Germinal center (tissue), 1 donor: ENCODE measurements around the gene LYPD6B.

Experiments used
- DNase-seq: peaks from one replicate; pipeline ENCODE4 v3.0.0; 2012; ENCODE audit warnings: mixed read lengths, low spot score

The LYPD6B gene

DNA sequence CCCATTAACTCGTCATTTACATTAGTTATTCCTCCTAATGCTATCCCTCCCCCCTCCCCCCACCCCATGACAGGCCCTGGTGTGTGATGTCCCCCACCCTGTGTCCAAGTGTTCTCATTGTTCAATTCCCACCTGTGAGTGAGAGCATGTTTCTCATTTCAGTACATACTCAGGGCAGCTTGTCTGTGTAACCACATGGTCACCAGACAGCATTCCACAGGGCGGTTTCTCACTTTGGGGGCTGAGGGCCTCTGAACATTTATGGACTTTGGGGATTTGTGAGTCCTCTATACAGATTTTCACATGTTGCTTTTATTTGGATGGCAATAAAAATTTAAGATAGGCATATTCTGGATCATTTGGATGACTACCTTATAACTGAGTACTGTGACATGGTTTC is 84.0 kb downstream of the LYPD6B start:
- no peak for DNase-seq

DNA sequence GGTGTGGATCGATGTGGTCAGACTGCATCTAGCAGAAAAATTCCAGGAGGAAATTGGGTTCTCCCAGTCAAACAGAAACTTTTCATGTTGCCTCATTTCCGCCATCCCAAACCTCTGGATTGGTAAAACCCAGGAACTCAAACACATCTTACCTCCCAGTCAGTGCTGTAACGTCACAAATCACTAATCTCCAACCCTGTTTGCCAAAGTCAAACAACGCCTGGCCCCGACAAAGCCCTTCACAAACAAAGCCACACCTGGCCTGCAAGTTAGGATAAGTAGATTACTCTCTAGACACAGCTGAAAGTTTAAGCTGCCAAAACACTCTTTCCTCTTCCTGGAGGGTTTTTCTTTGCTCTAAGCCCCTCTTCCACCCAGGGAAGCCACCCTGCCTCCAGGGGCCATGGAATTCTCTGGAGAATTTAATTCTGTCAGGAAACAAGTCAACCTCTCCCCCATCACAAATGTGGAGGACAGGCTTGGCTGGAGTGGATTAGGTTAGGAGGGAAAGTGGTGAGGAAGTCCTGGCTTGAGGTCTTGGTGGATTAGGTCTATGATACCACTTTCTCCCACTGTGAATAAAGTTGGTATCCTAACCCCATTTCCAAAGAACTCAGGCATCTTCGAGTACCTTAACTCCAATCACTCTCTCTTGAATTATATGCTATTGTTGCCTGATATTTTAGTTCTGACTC is 86.7 kb downstream of the LYPD6B start:
- DNase-seq: no peak

DNA sequence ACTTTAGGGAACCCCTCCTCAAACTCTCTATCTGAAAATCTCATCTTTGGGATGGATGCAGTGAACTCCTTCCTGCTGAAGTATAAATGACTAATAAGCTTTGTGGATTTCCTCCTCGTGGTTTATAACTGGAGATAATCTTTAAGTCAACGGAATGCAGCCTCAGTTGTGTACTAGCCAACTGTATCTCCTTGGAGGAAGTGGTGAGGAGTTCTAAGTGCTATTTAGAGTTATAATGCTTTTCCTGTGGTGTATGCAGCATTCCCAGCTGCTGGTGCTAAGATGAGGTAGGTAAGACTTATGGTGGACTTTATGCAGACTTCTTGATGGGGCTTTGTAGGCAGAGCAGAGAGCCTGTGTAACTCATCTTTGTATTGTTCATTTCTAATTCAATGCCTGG is 90.9 kb downstream of the LYPD6B start:
- no peak for DNase-seq

DNA sequence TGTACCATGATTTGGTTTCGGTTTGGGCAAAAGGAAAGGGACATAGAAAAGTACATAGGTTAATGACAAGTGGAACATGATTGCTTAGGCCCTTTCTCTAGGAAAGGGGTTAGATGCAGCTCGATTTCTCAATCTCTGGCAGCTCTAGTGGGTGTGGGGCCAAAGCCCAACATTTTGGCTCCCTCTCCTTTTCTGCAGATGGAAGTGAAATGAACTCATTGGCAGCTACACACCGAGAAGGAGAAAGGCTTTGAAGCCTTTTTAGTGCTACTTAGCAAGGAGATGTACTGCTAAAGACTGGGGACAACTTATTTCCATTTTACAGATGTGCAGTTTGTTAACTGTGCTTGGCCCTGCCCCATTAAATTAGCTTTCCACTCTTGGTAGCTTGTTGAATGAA is 93.8 kb downstream of the LYPD6B start:
- DNase-seq: no peak

DNA sequence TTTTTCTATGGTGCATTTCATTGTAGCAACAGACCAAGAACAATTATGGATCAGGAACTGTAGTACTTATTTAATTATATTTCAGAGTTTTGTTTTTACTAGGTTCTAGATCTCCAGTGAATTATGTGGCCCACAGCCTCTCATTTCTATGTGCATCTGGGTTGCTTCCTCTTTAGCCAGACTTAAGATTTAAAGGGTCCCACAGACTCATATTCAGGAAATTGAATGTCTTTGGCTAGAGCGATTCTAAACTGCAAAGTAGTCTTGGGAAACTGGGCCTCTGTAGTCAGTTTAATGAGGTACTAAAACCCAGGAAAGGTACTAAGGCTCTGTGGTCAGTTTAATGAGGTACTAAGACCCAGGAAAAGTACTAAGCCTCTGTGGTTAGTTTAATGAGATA is 94.4 kb downstream of the LYPD6B start:
- no peak for DNase-seq

DNA sequence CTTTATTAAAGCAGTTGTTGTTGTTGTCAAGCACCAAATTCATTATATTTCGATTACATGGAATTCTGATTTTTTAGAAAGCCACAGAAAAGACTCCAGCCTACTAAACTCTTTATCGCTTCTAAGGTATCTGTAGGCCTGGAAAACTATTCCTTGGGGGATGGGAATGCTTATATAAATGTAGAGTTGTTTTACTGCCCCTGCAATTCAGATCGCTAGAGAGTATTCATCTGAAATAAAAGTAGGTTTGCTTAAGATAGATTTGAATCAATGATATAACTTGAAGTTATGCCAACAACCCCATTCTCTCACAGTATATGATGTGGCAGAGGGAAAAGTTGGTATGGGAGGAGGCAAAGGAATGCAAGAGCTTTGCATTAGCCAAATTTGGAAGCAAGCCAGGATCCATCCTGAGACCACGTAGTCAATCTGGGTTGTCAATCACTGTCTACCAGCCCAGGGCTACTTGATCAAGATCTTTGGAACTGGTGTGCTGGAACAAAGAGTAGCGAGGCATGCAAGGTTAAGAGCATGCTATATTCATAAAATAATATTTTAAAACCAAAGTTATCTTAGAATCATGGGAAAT is 95.9 kb downstream of the LYPD6B start:
- DNase-seq: no peak

DNA sequence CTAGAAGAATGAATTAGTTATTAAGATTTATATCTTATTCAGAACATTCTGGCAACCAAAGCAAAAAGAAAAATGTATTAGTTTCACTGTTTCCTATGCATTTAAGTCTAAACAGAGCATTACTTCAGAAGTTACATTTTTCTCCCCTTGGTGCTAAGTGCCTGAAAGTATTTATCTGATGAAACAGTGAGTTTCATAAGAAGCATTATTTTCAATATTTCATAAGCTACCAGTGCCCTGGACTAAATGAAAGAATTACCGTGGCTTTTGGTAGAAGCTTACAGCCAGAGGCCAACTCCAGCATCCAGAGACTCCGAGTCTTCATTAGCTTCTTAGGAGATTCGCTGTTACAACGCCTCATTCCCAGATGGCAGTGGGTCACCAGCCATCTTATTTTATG is 97.6 kb downstream of the LYPD6B start:
- no peak for DNase-seq

DNA sequence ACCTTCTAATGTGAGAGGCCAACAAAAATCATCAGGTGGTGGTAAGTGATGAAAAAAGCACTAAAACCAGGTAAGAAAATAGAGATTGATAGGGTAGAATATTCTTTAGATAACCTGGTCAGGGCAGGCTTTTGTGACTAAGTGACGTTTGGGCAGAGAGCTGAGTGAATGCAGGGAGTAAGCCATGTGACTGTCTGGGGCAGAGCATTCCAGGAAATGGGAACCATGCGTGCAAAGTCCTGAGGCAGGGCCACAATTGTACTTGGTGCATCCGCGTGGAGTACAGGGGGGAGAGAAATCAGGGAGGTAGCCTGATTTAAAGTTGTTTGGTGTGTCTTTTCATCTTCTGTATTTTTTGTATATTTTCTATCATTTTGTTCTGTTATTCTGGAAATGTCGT is 102.5 kb downstream of the LYPD6B start:
- no peak for DNase-seq

DNA sequence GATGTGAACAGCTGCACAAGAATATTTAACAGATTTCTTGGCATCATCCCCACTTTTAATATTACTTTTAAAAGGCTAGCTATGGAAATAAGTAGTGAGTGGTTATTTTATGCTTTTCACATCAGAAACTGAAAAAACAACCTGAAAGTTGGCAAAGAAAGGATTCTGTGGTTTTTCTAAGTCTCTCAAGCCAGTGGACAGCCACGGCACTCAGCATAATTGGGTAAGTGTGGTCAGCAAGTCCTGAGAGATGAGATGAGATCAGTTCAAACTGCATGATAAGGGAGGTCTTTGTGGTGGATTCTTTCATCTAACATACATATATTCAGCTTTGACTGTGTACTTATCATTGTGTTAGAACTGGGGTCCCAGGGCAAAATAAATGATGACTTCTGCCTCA is 105.2 kb downstream of the LYPD6B start:
- no peak for DNase-seq

DNA sequence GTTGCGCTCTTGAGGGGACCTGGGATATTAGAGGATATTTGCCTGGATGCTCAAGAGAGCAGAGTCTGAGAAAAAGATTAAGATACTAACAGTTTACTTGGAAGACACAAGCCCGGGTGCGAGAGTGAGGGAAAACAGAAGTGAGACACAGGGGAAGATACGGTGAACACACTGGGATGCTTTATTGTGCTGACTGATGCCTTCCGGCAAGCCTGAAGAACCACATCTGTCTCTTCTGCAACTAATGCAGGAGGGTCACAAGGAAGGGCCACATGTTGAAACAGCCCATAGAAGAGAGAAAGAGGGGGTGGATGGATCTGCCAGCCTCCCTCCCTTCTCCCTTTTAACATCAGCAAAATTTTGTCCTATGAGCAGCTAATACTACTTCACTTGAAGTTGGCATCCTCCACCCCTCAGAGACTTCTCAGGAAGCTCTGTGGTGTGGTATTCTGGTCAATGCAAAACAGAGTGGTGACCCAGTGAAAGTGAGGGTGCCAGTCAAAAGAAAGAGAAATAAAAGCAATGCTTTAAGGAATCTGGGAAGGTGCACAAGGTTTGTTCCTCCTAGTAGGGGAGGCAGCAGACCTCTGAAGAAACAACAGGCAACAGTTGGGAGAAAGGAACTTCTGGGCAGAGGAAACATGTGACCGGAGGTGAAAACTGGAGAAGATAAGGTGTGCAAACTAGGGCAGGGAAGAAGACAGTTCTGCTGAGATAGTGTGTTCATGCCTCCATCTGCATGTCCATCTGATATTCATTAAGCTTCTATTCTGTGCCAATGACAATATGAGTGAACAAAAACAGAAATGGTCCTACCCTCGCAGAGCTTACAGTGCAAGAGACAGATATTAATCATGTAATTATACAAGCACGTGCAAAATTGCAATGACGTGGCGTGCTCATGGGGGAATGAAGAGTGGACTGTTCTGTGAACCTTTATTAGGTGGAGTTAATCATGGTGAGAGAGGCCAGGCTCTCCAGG is 107.1 kb downstream of the LYPD6B start:
- peak; percentile 8 for DNase-seq

DNA sequence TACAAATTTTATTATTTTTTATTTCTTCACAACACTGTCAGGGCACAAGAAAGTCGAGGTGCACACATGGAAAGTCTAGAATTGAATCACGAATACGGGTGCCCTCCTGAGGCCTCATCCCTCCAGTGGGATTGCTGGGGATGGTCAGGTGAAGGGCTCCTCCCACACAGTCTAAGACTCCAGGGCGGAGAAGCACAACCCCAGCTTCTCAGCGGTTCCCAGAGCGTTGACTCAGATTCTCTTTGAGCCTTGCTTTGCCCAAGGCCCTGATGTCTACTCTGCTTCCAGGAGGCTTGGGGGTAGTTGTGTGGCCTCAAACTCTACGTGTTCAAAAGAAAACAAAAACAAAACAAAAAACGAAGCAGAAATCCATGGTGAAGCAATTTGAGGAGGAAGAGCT is 108.4 kb downstream of the LYPD6B start:
- no peak for DNase-seq

DNA sequence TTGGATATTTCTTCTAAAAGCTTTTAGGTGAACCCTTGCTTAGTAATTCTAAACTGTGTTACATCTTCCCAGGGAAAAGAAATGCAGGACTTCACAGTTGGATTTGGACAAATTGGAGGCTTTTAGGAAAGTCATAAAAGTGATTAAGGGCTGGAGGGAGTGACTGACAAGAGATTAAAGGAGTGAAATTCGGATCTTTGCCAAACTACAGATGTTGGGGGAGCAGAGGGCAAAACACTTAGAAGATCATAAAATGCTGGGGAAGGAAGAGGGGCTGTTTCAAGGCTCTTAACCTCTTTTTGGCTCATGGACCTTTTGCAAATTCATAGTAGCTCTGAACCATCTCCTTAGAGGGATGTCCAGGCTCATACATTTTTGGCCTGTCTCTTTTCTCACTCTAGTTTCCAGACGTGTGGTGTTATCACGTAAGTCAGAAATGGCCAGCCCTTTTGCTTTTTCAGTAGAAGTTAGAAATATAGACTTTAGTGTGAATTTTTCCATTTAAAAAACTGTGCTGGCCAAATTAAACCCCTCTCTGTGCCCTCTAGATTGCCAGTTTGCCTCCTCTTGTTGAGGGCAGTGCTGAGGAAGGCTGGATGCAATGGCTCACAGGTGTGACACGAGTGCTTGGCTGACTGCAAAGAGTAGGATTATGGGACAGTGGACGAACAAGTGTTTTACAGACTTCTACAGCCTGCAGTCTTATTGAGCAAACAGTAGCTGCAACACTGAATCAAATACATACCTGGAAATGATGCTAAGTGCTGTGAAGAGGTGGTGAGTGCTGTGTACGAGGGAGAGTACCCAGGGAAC is 109.9 kb downstream of the LYPD6B start:
- DNase-seq: no peak

DNA sequence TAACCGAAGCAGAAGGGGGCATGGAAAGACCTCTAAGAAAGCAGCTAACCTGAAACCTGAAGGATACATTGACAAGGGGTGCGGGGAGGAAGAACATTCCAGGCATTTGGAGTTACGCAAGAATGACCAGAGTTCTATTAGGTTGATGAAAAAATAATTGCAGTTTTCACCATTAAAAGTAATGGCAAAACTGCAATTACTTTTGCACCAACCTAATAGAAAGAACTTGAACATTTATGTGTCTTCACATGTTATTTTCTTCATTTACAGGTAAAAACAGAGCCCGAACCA is 110.5 kb downstream of the LYPD6B start:
- no peak for DNase-seq

DNA sequence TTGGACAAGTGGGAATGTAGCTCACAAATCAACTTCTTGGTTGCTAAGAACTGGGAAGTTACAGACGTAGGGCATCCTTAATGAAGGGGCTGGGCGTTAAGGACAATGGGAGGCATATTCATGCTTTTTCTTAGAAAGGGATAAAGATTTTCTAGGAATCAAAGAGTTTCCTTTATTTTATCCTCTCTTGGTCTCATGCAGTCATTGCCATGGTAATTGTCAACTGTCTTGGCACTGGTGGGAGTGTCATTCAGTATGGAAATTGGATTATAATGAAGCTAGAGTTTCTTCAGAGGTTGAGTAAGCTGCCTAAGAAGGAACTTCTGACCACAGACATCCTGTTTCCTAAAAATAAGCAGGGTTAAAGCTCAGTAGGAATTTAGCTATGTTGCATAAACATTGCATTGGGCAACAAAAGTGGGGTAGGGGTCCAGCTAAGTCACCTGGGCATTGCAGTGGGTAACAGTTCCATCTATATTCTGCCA is 114.0 kb downstream of the LYPD6B start:
- DNase-seq: no peak

DNA sequence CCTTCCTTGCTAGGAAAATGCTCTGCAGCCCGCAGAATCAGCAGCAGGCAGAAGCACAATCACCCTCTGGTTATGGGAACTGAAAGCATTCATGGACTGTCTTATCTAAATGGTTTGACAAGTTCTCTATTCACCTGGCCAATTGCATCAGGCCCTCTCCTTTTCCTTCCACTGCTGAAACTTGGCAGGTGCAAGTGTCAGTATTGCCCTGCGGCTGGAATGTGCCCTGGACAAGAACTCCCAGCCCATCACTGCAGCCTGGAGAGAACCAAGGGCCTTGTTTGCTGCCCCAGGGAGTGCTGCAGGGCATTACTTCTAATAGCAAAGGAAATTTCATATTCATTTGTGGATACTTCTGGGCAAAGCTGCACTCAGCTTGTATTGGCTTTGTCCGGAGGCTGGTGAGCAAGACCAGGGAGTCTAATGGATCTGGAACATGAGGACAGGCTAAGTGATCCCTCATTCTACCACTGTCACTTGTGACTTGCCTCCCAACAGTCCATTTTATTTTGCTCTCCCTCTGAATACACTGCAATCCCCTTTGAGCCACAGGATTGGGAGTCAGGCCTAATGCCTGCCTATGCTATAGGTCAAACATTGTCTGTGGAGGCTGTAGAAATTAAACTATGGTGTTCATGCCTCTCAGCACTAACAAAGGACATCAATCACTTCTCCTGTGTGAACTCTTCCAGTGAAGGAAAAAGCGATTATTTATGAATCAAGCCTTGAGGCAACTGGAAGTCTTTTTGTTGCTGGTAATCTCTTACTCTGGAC is 116.9 kb downstream of the LYPD6B start:
- no peak for DNase-seq

DNA sequence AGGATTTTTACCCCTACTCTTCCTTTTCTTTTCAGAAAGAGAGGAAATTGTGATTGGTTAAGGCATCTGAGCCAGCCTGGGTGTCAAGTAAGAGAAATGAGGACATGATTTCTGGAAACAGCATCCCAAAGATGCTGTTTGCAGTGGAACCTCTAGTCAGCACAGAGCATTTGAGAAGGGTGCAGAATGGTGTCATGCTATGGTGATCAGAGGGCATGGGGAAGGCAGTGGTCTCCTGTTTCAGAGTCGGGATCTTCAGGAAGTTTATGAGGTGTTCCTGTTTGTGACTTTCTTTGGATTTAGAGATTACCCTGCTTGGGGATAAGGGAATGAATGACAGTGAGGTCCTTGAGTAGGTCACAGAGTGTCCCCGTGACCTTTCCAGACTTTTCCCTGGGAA is 117.5 kb downstream of the LYPD6B start:
- DNase-seq: no peak

DNA sequence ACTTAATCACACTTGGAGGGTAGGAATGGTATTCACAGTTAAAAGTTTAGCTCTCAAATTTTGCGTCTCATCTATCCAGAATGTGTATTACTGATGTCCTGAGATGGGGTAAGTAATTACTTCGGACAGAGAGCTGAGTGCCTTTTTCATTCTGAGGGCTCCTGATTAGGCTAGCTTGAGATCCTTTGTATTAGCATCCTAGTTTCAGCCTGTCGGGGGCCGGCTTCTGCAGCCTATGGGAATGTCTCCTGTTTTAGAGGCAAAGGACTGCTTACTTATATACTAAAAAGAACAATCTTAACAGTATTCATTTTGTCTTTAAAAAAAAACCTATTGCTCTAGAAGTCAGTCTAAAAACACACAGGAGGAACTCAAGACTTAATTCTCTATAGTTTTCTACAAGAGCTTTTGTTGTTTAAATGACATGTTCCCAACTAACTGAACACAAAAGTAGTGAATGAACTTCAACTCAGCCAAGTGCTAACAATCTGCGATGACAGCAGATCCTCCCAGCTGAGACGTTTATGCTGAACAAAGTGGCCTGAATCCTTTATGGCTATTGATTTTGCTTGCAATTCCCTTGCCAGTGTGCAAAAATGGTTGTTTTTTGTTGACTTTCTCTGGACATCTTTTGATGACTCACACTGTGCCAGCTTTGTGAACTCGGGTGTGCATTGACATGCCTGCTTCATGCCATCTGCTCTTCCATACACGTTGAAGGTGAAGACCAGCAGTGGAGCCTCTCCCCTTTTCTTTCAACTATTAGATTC is 118.7 kb downstream of the LYPD6B start:
- no peak for DNase-seq

DNA sequence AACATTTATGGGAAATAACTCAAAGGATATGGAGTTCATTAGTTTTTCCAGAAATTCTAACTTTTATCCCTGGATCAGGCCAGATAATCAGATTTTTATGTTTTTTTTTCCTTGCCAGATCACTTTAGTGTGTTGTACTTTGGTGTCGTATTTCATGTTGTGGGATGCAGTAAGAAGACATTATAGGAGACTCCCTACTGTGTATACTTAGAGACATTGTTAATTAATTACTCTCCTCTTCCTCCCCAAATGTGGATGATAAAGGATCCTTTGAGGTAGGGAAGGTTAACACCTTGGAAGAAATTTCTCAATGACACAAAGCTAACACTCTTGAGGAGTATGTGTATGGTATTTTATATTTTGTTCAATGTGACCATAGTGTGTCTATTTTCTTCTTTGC is 120.5 kb downstream of the LYPD6B start:
- DNase-seq: no peak

DNA sequence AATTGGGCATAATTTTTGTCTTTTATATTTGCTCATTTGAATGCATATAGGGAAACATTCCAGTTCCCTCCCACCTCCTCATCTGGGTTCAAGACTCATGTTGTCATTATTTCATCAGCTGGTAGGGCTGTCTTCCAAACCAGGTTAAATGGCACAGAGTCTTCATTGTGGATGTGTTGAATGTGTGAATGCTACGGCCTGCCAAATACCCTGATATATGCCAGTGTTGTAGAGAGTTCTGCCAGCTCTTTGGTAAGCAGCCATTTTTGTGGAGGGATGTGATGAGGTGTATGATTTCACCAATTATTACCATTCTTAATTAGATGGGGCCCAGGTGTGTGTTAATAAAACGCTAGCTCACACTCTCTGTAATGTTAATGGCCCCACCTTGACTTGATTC is 121.7 kb downstream of the LYPD6B start:
- no peak for DNase-seq

DNA sequence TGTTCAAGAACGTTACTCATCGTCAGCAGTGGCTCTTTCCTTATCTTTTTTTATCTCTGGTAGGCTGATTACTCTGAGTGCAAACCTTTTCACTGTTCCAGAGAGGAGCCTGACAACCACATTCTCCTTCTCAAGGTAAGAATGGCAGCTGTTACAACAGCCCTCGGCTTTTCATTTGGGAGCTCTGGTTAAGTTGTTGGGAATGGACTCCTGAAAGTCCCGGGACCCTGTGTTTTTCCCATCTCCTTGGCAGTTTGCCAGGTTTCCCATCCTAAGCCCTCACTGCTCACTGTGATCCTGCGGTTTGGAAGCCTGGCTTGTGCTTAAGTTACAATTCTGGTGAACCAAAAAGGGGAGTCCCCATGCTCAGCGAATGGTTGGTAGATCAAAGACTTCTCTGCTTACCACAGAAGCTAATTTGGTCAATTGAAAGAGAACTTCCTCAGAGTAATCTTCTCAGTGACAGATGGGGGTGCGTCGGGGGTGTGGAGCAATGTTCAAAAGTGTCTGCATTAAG is 122.3 kb downstream of the LYPD6B start:
- DNase-seq: peak; percentile 7
